Esophagus muscularis mucosa (tissue), 4 donors: ENCODE measurements around the gene MATCAP1. TPM values are rescaled to one million over a fixed set of nuclear protein-coding genes. Genes with fewer than 3 reads are reported as not detected.

Source experiments
- DNase-seq: peaks from one replicate; pipeline ENCODE4 v3.0.0-alpha.2; 2017; ENCODE audit errors: extremely low spot score
- H3K27ac ChIP-seq, 4 donors: fragments of 200-600 bp; sonication (generic); replicated peaks in 1 of 4; 1 replicate in 3 of 4; 2 replicates in 1 of 4; pipeline ENCODE4 v1.5.1; 2016 to 2019; ENCODE audit warnings: mild to moderate bottlenecking in 1 of 4
- H3K27me3 ChIP-seq, 4 donors: fragments of 200-600 bp; sonication (generic); one replicate each; pipeline versions ENCODE4 v1.5.1 to v1.6.0; 2016 to 2019
- H3K36me3 ChIP-seq, 4 donors: fragments of 200-600 bp; sonication (generic); one replicate each; pipeline ENCODE4 v1.5.1; 2016 to 2019
- H3K4me1 ChIP-seq, 4 donors: fragments of 200-600 bp; sonication (generic); one replicate each; pipeline ENCODE4 v1.5.1; 2016 to 2019
- H3K4me3 ChIP-seq, 4 donors: fragments of 200-600 bp; sonication (generic); 1 replicate in 2 of 4; 2 replicates in 2 of 4; pipeline ENCODE4 v1.5.1; 2016 to 2019; ENCODE audit warnings: mild to moderate bottlenecking in 4 of 4, moderate library complexity in 1 of 4
- H3K9me3 ChIP-seq, 4 donors: fragments of 200-600 bp; sonication (generic); 1 replicate in 3 of 4; 2 replicates in 1 of 4; pipeline ENCODE4 v1.5.1; 2016 to 2019
- EP300 ChIP-seq: sonication (generic); formaldehyde crosslinking; IDR thresholded peaks from one replicate; pipeline ENCODE4 v1.6.1; 2017; ENCODE audit warnings: antibody characterized with exemption
- POLR2A ChIP-seq: fragments of 450-650 bp; IDR thresholded peaks from one replicate; pipeline ENCODE4 v1.6.1; 2017; ENCODE audit warnings: antibody characterized with exemption, moderate library complexity, mild to moderate bottlenecking, low read depth
- POLR2AphosphoS5 ChIP-seq, 2 donors: sonication (generic); formaldehyde crosslinking; IDR thresholded peaks; one replicate each; pipeline ENCODE4 v1.6.1; 2017; ENCODE audit warnings: antibody characterized with exemption in 2 of 2
- whole genome bisulfite sequencing: methylation state at CpG from one replicate; pipeline ENCODE4 v1.1.5; 2018; 5-methylcytosine and 5-hydroxymethylcytosine counted together
- intact Hi-C: fragments of 100-400 bp; cut with DNase I; formaldehyde crosslinking; loops from one replicate; pipeline ENCODE4 v1.15.1; 2023
- total RNA-seq, 4 donors: library from RNA; depleted of rRNA; stranded (reverse); fragments of >200 nt; gene quantifications; one replicate each; pipeline versions ENCODE4 v1.1.0 to v1.2.1, GENCODE V29; 2016
- TF ChIP-seq, protein P1 (sequence below), 3 experiments: fragments of 200-600 bp in 2 of 3; fragments of 450-650 bp in 1 of 3; sonication (generic) in 2 of 3; IDR thresholded peaks; one replicate each; pipeline ENCODE4 v1.5.1; 2017 to 2019; ENCODE audit warnings: antibody characterized with exemption in 3 of 3, mild to moderate bottlenecking in 2 of 3, moderate library complexity in 1 of 3

Gene MATCAP1
- total RNA-seq, 4 donors from 2014 or later, result 7.8 to 17.7 (median 11.2) TPM

DNA sequence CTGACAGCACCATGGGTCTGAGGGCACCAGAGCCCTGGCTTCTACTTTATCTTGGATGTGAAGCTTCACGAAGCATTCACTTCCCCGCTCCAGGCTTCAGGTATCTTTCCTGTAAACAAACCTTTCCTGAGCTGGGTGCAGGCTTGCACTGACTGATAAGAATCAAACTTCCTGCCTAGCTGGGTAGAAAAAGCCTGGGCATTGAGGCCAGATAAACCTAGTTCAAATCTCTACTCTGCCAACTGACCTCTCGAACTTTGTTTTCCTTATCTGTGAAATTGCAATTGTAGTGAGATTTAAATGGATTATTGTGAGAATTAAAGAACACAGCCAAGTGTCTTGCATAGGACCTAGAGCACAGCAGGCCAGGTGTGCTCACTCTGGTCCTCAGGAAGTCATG lies 40.2 kb upstream of the MATCAP1 start:
- TF ChIP-seq POLR2AphosphoS5 (IDR thresholded peaks at IDR 0.05), result no peak
- TF ChIP-seq, protein P1, sequence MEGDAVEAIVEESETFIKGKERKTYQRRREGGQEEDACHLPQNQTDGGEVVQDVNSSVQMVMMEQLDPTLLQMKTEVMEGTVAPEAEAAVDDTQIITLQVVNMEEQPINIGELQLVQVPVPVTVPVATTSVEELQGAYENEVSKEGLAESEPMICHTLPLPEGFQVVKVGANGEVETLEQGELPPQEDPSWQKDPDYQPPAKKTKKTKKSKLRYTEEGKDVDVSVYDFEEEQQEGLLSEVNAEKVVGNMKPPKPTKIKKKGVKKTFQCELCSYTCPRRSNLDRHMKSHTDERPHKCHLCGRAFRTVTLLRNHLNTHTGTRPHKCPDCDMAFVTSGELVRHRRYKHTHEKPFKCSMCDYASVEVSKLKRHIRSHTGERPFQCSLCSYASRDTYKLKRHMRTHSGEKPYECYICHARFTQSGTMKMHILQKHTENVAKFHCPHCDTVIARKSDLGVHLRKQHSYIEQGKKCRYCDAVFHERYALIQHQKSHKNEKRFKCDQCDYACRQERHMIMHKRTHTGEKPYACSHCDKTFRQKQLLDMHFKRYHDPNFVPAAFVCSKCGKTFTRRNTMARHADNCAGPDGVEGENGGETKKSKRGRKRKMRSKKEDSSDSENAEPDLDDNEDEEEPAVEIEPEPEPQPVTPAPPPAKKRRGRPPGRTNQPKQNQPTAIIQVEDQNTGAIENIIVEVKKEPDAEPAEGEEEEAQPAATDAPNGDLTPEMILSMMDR (IDR thresholded peaks at IDR 0.05), result no peak
- no peak for TF ChIP-seq EP300
- no peak for TF ChIP-seq POLR2A
- Histone ChIP-seq H3K27ac (no peak overlapping the region), H3K4me1 (peaks cover 20 to 32% (median 25%) of the 10 kb centered on the region in 4 donors), H3K36me3 (peaks cover 7 to 18% (median 10%) of the 10 kb centered on the region in 4 donors), H3K9me3 (no peaks in the 10 kb centered on the region), H3K4me3 (no peak overlapping the region), H3K27me3 (no peaks in the 10 kb centered on the region)
- intact Hi-C loops, result no loop called here
- no peak for DNase-seq
- WGBS, result 78% methylated on average over 3 of the region's 3 CpGs

DNA sequence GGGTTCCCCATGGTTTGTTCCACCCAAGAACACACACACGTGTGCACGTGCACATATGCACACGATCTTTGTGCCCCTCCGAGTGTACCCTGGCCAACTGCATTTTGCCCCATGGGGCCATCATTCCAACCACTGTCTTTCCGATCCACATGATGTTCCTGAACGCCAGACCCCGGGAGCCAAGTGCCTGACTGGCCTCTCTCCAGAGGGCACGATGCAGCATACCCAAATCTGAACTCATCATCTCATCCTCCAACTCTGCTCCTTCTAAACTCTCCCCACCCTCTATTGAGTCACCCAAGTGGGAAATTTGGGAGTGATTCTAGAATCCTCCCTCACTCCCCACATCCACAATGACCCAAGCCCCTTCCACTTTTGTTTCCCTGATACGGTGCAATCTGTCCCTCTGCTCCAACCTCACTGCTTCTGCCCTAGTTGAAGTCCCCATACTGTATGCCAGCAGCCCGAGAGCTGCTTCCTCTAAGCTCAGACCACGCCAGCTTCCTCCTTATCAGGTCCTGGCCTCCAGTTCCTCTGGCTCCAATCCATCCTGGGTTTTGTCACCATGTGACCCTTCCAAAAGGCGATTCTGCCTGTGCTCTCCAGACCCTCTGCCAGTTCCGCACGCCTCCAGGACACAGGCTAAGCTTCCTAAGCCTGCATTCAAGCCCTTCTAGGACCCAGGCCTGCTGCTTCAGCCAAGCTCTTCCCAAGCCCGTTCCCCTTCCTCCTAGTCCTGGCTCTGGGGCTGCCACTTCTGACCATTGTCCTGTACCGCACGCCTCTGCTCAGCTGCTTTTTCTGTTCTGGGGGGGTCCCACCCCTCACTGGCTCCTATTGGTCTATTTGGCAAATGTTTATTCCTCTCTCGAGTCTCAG lies 33.1 kb upstream of the MATCAP1 start:
- DNase-seq, result no peak
- intact Hi-C loops, result no loop called here
- 61% methylated on average over 18 of the region's 18 CpGs for WGBS
- Histone ChIP-seq H3K27ac (peak overlapping the region in 2 of 4 donors; percentile 1 to 55), H3K27me3 (no peaks in the 10 kb centered on the region), H3K36me3 (peaks cover 0 to 18% (median 0%) of the 10 kb centered on the region in 4 donors), H3K9me3 (no peaks in the 10 kb centered on the region), H3K4me1 (peaks cover 21 to 30% (median 24%) of the 10 kb centered on the region in 4 donors), H3K4me3 (no peak overlapping the region)
- TF ChIP-seq, protein P1 (IDR thresholded peaks at IDR 0.05), result no peak
- TF ChIP-seq POLR2A, result no peak
- peak in 1 of 2 donors; percentile 30 for TF ChIP-seq POLR2AphosphoS5 (IDR thresholded peaks at IDR 0.05)
- TF ChIP-seq EP300, result no peak

DNA sequence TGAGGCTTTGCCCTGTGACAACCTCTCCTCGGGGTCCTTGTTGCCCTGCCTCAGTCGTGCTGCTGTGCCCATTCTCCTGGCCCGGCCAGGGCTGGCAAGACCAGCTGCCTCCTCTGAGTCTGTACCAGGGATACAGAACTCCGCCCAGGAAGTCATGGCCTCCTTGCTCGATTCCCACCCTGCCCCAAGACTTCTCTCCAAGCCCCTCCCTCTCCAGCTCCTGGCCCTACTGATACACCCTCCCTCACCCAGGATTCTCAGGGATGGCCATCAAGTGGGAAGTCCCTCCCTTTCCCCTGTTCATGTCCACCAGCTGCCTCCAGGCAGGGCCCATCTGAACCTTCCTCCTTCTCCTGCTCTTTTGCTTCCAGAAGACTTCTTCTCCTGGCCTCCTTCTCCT lies 31.9 kb upstream of the MATCAP1 start:
- peaks cover 0 to 28% (median 3%) of the 10 kb centered on the region in 4 donors for H3K36me3 ChIP-seq
- peaks cover 21 to 30% (median 24%) of the 10 kb centered on the region in 4 donors for H3K4me1 ChIP-seq
- no peaks in the 10 kb centered on the region for H3K27me3 ChIP-seq
- intact Hi-C loops, result no loop called here
- TF ChIP-seq EP300 (no peak), POLR2A (no peak), POLR2AphosphoS5 (IDR thresholded peaks at IDR 0.05) (no peak)
- TF ChIP-seq, protein P1 (IDR thresholded peaks at IDR 0.05), result no peak
- 74% methylated on average over 5 of the region's 5 CpGs for WGBS
- no peaks in the 10 kb centered on the region for H3K9me3 ChIP-seq
- H3K27ac ChIP-seq, result no peak overlapping the region
- no peak for DNase-seq
- no peak overlapping the region for H3K4me3 ChIP-seq

DNA sequence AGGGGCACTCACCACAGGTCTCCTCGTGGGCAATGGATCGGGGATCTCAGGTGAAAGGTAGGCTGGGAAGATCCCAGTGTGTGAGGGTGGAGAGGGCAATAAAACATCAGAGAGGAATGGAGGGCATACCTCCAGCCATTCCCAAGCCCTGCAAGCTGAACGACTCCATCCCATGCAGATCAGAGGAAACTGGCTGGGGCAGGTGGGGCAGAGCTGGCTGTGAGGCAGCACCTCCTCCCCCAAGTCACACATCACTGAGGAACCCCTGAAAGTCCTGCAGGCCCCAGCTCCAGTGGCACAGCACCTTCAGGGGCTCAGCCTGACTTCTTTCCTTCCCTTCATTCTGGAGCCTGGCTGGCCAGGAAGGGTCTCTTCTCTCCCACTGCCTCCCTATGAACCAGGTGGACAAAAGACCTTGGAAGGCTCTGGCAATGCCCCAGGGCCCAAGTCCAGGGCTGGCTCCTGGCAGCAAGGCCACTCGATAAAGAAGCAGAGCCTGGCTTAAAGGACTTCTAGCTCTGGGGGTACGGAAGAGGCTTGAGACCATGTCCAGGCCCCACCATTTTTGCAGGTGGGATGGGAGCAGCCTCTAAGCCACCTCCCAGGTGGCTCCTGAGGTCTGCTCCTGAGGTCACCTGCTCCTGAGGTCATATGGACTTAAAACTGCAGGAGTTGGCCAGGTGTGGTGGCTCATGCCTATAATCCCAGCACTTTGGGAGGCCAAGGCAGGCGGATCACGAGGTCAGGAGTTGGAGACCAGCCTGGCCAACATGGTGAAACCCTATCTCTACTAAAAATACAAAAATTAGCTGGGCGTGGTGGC lies 29.6 kb upstream of the MATCAP1 start:
- Histone ChIP-seq H3K36me3 (peaks cover 0 to 39% (median 6%) of the 10 kb centered on the region in 4 donors), H3K27me3 (no peaks in the 10 kb centered on the region), H3K9me3 (no peaks in the 10 kb centered on the region), H3K27ac (no peak overlapping the region), H3K4me1 (peaks cover 21 to 30% (median 24%) of the 10 kb centered on the region in 4 donors), H3K4me3 (no peak overlapping the region)
- DNase-seq, result no peak
- 78% methylated on average over 8 of the region's 8 CpGs for WGBS
- TF ChIP-seq, protein P1 (IDR thresholded peaks at IDR 0.05), result no peak
- TF ChIP-seq POLR2A (no peak), EP300 (no peak), POLR2AphosphoS5 (IDR thresholded peaks at IDR 0.05) (no peak)
- intact Hi-C loops, result no loop called here
